GM21515 (cell line): ENCODE data around the gene B3GAT3.
A peak's percentile ranks its signal among the peaks of the same experiment; 100 is the strongest.
"Not testable (repeated sequence)": the region's sequence is repeated elsewhere in the genome, so short reads cannot be mapped to it uniquely, and the experiment has no call there.

ENCODE experiments used
- ATAC-seq: cut with Tn5 transposase; IDR thresholded peaks from one replicate; pipeline ENCODE4 v1.9.1; 2021; ENCODE audit not compliant: unreplicated experiment

B3GAT3 gene

DNA sequence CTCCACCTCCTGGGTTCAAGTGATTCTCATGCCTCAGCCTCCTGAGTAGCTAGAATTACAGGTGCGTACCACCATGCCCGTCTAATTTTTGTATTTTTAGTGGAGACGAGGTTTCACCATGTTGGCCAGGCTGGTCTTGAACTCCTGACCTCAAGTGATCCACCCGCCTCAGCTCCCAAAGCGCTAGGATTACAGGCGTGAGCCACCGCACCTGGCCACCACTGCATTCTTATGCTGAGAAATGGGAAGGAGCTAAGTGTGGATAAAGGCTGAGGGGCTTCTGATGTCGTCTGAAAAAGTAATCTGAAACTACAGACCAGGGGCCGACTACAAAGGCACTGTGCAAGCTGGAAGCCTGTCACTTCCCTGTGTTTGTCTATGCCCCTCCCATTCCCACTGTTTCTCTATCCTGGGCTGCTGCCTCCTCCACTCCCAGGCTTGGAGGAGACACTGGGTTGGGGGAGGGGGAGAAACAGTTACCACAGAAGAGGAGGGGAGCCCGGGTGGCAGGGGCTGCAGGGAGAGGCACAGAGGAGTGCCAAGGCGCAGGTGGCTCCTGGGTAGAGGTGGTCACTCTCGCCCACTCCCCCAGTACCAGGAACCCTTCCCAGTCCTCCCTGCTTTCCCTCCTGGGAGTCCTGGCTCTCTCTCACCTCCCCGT is 17.2 kb downstream of the B3GAT3 start:
- no peak for ATAC-seq

DNA sequence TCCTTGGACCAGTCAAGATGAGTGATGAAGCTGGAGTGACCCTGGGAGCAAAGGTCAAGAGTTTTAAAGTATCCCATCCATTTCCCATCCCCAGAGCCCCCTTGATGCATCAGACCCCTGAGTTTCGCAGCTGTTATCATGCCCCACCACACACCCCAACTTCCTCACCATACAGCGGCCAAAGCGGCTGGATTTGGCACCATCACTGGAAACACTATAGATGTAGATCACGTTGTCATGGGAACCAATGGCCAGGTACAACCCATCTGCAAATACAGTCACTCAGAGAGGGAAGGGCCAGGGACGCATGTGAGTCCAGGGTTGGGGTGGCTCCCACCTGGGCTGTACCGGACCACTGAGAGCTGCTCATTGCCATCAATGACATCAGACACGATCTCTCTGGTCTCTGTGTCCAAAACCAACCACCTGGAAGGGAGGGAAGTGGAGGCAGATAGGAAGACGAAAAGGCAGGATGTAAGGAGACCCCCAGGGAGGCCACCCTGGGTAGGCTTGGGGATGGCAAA is 17.9 kb downstream of the B3GAT3 start:
- ATAC-seq = no peak

DNA sequence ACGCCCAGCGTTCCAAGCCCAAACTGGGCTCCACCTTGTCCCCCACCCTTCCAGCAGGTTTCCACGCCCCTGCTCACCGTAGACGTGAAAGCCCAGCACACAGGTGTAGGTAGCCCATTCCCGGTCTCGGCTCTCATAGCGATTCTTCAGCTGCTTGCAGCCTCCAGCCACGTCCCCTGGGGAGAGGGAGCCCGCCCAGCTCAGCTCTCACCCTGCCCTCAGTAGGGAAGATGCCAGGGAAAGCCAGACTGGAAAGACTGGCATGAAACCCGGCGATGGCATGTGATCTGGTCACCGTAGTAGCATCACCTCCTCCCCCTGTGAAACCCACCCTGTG is 18.7 kb downstream of the B3GAT3 start:
- ATAC-seq = no peak

DNA sequence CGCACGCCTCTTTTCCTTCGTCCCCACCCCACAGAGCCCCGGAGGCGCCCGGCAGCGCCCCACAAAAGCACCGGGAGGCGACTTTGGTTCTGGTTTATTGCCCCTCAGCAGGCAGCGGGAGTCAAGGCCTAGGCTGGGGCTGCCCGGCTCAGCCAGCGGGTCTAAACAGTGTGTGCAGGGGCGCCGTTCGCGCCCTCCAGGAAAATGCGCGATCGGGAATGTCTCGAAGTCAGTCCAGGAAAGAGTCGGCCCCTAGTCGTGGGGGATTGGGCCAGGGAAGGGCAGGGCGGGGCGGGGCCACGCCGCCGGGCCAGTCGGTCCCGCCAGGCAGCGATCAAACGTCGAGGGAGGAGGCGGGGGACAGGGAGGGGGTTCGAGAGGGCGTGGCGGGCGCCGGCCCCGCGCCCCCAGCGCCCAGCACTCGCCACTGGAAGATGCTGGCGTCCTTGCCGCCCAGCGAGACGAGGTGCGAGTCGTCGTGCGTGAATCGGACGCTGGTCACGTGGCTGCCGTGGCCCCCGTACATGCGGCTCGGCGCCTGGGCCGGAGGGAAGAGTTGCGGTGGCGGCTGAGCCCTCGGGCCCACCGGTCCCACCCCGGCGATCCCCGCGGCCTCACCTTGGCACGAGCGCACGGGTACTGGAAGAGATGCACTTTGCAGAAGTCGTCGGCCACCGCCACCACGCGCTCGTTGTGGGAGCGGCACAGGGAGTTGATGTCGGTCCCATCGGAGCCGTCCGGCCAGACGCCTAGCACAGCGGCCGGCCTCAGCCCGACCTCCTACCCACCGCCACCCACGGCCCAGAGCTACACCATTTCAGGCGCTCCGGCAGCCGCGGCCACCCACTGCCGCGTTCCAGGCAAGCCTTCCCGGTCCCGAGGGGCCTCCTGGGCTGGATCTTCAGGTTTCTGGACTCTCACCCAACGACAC is 19.4 kb downstream of the B3GAT3 start:
- no peak for ATAC-seq

DNA sequence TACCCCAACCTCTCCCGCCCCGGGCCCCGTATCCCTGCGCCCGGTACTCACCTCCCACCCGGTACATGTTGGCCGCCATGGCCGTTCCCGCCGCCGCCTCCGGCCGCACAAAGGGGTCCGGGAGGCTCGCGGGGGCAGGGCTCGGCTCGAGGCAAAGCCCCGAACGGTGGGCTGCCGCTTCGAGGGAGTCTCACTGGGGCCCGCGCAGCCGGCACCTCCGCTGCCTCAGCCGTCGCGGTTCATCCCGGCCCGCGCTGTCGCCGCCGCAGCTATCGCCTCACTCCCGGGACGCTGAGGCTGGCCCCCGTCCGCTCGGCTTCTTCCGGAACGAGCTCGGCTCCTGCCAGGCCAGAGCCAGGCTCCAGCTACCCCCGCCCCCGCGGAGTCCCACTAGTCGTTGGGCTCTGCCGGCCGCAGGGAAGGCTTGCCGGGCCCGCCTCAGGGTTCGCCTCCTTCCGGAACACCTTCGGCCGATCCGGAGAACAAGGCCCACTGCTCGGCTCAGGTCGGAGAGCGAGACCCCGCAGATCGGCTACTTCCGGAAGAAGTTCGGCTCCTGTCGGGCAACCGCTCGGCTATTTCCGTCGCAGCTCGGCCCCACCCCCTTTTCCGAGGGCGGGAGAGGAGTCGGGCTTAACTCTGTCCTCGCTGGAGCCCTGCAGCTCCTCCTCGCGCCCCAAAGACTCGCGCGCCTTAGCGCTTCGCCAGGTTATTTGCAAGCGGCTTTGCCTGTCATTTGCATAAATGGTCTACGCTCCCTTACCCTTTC is 20.2 kb downstream of the B3GAT3 start, which contains the start of gene MTA2:
Gene MTA2, minus strand, starts transcription at position 494 of the 769 bp plus-strand sequence. Its CDS starts 415 bp downstream, at position 79.
- ATAC-seq = peak; percentile 62

DNA sequence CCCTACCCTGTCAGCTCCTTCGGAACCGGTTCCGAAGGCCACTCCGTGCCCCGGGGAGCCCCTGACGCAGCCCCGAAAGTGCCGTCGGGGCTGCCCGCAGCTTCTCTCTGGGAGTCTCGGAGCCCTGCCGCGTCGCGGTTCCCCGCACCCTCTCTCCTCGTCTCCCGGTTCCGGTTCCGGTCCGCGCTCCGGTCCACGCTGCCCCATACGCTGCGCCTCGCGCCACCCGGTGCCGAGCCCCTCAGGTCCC is 20.7 kb downstream of the B3GAT3 start:
- no peak for ATAC-seq

DNA sequence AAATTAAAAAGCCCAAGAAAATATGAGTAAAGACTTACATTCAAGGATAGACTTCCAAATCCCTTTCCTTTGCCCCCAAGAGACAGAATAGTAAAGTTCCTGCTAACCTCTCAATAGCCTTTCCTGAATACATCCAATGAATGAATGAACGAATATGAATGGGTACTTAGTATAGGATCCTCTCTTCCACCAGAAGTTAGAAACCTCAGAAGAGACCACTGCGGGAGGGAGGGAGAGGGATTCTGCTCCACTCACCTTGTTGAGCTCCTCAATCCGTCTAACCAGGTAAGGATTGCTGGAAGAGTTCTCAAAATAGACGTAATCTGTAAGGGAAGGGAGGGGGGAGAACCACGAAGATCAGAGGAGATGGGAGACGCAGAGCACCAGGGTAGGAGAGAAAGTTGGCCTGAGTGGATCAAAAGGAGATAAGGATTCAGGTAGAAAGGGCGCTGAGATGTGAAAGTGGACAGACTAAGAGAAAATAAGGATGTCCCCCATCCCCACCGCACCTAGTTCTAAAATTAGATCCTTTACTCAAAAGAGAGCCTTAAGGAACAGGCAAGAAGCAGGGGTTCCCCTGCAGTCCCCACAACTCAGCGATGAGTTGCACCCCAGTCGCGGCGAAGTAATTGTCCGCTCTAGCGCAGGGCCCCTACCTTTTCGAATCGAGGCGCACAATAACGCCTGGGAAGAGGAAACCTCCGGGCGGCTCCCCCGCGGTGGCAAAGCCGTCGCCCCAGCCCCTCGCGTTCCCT is 21.2 kb downstream of the B3GAT3 start:
- ATAC-seq = no peak

DNA sequence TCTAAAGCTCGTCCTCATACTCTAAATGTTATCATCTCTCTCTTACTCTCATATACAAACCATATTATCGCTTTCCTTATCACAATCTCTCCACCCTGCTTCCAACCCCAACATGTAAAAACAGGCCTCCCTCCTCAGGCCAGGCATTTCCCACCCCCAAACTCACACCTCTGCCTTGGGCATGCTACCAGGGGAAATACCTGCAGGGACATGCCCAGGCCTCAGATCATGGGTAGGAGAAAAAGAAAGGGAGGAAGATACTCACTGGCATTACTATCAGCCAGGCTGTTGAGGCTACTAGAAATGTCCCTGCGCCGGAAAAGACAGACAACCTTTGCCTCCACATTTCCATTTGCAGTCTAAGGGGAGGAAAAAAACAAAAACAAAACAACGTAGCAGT is 21.9 kb downstream of the B3GAT3 start:
- no peak for ATAC-seq

DNA sequence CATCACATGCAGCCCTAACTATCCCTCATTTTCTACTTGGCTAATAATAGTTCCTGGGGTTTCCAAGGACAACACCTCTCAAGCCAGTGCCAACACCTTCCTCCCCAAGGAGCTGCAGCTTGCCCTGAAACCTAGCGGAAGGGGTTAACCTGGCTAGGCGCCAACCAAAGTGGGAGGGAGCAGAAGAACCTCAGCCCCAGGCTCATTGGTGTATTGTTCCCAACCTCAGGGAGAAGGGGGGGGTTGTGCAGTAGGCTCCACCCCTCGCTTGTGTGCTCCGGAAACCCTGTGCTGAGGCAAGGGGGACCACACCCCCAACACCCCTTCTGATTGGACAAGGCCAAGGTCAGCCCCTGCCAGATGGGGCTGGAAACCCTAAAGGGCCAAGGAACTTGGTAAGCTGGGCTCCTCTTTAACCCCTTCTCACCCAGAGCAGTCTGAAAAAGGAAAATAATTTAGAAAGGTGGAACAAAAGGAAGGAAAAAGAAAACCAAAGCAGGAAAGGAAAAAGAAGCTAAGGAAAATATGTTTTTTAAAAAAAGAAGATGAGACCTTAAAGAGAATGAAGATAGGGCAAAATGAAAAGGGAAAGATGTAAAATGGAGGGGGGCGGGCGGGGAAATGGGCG is 22.6 kb downstream of the B3GAT3 start:
- ATAC-seq = peak; percentile 50

DNA sequence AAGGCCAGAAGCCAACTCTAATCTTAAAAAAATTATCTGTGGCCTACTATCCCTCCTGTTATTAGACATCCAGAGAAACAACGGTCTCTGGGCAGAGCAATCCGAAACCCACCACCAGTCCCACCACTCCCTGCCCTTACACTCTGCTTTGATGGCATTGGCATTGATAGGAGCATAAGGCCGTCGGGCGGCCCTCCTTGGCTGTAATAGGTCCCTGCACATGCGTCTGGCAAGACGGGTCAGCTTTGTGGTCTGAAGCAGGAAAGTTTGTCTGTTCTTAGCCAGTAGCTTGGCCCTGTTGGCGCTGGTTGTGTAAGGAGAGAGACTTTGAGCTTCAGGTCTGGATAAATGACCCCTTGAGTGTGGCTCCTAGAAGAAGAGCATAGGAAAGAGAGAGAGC is 26.7 kb downstream of the B3GAT3 start:
- no peak for ATAC-seq

DNA sequence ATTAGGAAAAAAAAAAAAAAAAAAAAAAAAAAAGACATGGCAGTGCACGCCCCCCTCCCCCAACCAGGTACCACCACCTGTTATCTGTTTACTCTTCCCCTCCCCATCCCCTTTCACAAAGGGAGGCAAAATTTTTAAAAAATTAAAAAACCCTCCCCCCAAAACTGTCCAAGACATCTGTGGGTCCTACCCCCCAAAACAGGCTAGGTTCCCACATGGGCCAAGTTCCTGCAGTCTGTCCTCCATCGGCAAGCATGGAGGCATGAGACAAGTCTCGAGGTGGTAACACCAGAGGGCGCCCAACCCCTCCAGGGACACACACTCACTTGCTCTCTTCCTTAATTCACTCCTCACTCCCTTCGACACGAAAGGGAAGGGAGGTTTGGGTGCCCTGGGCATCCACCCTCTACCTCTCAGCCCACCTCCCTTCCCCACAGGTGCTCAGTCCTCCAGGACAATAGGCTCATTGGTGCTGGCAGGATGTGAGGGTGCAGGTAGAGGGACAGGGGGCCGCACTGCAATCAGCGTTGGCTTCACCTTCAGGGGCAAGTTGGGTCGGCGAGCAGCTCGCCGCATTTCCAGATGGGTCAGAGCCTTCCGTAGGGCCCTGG is 28.2 kb downstream of the B3GAT3 start:
- no peak for ATAC-seq

DNA sequence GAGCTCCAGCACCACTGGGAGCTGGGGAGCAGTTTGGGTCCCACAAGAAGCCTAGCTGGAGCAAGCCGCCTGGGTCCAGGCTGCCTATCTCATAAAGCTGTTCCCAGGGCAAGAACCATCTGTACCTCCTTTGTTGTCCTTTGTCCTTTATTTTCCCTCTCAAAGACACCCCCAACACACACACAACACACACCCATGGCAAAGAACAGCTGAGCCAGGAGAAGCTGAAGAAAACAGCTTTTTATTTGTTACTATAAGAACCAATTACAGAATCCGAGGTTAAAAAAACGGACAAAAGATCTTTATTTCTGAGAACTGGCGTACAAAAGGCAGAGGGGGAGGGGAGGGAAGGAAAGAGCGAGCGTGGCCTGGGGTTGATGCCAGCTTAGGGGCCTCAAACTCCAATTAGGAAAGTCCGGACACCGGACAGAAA is 28.8 kb downstream of the B3GAT3 start:
- no peak for ATAC-seq

DNA sequence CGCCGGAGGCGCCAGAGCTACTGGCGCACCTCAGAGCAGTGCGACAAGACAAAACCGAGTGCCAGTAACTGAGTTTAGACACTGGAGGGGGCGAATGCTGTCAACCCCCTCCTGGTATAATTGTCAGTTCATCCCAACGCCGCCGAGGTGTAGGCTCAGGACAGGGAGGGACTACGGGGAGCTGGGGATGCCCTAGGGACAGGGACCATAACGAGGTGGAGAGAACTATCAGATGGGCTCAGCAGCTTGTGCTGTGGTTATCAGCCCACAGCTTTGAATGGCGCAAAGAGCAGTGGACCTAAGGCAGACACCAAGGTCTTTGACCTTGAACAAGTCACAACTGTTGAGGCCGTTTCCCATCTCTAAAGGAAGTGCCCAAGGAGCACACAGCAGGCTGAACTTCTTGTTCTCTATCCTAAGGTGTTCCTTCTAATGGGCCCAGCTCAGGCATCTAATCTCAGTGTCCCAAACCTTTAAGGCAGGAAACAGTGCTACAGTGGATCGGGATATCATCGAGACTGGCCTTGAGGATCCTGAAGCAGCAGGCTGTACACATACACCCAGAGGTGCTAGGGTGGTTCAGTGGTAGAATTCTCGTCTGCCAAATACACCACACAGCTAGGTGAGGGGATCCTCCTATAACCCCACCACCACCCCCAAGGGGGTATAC is 29.5 kb downstream of the B3GAT3 start:
- peak; percentile 1 for ATAC-seq

DNA sequence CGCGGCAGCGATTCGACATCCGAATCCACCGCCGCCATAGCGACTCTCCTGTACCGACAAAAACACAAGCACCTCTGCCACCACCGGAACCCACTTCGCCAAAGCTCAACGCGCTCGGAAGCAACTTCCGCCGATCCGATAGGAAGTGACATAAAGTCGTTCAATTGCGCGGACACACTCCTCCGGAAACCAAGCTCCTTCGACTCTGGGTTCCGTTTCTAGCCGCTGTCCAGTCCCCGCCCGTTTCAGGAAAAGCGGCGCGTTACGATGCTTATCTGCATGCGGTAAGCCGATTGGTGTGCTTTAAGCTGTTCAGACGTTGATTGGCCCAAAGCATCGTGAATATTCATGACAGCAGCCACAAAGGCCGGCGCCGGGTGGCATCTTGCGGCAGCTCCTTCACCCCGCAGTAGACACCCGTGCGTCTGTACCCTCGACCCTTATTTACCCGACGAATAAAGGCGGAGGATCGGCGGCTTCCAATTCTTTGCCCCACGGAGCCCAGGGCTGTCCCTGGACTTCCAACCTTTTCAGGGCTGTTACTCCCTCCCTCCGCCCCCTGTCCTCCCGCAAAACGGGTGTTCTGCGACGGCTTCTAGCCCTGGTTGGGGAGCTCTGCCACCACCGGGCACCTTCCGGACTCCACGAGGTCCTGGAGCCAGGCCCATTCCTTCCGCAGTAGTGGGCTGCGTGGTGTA is 30.2 kb downstream of the B3GAT3 start, which contains the start of gene TUT1:
Gene TUT1, minus strand, starts transcription at position 76 of the 698 bp plus-strand sequence. Its CDS starts 38 bp downstream, at position 38.
- ATAC-seq = peak; percentile 74

DNA sequence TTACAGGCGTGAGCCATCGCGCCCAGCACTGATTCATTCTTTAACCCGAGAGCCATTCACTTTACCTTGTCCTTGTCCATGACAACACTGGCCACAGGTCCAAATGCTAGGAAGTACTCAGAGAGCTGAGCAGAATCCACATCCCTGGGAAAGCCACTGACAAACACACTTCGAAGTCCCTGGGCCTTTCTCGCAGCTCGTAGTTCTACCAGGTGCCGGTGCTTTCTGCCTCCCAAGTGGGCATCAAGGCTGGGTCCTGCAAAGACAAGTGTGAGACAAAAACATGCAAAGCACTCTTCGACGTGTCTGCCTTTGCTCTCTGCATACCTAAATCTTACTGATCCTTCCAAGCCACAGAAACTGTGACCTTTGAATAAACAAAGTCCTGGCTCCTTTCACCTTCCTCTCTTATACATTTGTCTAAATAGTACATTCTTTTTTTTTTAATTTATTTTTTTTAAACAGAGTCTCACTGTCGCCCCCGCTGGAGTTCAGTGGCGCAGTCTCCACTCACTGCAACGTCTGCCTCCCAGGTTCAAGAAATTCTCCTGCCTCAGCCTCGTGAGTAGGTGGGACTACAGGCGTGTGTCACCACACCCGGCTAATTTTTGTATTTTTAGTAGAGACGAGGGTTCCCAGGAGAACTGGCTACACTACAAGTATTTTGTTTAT is 32.7 kb downstream of the B3GAT3 start:
- ATAC-seq = no peak

DNA sequence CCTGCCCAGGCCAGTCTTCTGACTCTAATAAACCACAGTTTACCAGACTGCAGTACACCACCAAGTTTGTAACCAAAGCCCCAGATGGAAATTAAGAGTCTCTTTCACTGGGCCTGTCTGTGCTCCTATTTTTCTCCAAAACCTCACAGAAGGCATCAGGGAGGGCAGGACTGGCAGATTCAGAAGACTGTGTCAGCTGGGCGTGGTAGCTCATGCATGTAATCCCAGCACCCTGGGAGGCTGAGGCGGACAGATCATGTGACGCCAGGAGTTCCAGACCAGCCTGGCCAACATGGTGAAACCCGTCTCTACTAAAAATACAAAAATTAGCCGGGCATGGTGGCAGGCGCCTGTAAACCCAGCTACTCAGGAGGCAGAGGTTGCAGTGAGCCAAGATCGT is 36.4 kb downstream of the B3GAT3 start:
- not testable (repeated sequence) for ATAC-seq

DNA sequence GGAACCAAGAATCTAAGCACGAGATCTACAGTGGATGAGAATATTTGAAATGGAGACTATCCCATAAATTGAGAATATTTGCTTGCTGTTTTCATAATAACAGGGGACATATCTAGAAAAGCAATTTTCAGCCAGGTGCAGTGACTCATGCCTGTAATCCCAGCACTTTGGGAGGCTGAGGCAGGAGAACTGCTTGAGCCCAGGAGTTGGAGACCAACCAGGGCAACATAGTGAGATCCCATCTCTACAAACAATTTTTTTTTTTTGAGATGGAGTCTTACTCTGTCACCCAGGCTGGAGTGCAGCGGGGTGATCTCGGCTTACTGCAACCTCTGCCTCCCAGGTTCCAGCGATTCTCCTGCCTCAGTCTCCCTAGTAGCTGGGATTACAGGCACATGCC is 40.1 kb downstream of the B3GAT3 start:
- ATAC-seq = not testable (repeated sequence)
